ENCODE data around the gene MPRIP. TPM values are rescaled to one million over a fixed set of nuclear protein-coding genes. Genes with fewer than 3 reads are reported as not detected.

Gene MPRIP
- total and polyA plus RNA-seq, 2 of the 13 experiments (the other 11 are each of a cell fraction or from before 2014, with no cell fraction given), result 50.2 to 52.4 TPM

GRCh38 chr17:17001874-17002520 is 40.3 kb upstream of the MPRIP start (continued):
- no peak for TF ChIP-seq PRDM15 (CRISPR knock-in tag; IDR thresholded peaks at IDR 0.05)
- TF ChIP-seq ZNF136 (CRISPR knock-in tag; IDR thresholded peaks at IDR 0.05; ENCODE audit: low read depth), result no peak
- no peak for TF ChIP-seq NR0B2 (CRISPR knock-in tag; IDR thresholded peaks at IDR 0.05)
- no peak for TF ChIP-seq SP140L (CRISPR knock-in tag; IDR thresholded peaks at IDR 0.05; ENCODE audit: borderline replicate concordance)
- TF ChIP-seq POLR2A (IDR thresholded peaks at IDR 0.05; ENCODE audit: insufficient read depth in 1 of 2, low read depth in 2 of 2, low read length in 2 of 2), result no peak
- TF ChIP-seq ZBTB7A (CRISPR knock-in tag; IDR thresholded peaks at IDR 0.05), result no peak
- peak; percentile 55; the same call in 1 of the 2 replicates for TF ChIP-seq HOXA5 (CRISPR knock-in tag; IDR thresholded peaks at IDR 0.05)
- peak; percentile 12; the same call in 1 of the 2 replicates for TF ChIP-seq RXRB (CRISPR knock-in tag; IDR thresholded peaks at IDR 0.05; ENCODE audit: borderline replicate concordance)
- TF ChIP-seq IRX3 (CRISPR knock-in tag; IDR thresholded peaks at IDR 0.05; ENCODE audit: borderline replicate concordance, low read depth), result no peak
- TF ChIP-seq, protein P1, sequence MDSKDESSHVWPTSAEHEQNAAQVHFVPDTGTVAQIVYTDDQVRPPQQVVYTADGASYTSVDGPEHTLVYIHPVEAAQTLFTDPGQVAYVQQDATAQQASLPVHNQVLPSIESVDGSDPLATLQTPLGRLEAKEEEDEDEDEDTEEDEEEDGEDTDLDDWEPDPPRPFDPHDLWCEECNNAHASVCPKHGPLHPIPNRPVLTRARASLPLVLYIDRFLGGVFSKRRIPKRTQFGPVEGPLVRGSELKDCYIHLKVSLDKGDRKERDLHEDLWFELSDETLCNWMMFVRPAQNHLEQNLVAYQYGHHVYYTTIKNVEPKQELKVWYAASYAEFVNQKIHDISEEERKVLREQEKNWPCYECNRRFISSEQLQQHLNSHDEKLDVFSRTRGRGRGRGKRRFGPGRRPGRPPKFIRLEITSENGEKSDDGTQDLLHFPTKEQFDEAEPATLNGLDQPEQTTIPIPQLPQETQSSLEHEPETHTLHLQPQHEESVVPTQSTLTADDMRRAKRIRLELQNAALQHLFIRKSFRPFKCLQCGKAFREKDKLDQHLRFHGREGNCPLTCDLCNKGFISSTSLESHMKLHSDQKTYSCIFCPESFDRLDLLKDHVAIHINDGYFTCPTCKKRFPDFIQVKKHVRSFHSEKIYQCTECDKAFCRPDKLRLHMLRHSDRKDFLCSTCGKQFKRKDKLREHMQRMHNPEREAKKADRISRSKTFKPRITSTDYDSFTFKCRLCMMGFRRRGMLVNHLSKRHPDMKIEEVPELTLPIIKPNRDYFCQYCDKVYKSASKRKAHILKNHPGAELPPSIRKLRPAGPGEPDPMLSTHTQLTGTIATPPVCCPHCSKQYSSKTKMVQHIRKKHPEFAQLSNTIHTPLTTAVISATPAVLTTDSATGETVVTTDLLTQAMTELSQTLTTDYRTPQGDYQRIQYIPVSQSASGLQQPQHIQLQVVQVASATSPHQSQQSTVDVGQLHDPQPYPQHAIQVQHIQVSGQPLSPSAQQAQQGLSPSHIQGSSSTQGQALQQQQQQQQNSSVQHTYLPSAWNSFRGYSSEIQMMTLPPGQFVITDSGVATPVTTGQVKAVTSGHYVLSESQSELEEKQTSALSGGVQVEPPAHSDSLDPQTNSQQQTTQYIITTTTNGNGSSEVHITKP (CRISPR knock-in tag; IDR thresholded peaks at IDR 0.05; ENCODE audit: low read depth), result 0 out of 2 replicates have a peak, but pooled peaks have one; percentile 23
- no peak for TF ChIP-seq REST (IDR thresholded peaks at IDR 0.05; ENCODE audit: borderline replicate concordance in 1 of 2, low read depth in 1 of 2, low read length in 2 of 2)
- TF ChIP-seq, protein P2, sequence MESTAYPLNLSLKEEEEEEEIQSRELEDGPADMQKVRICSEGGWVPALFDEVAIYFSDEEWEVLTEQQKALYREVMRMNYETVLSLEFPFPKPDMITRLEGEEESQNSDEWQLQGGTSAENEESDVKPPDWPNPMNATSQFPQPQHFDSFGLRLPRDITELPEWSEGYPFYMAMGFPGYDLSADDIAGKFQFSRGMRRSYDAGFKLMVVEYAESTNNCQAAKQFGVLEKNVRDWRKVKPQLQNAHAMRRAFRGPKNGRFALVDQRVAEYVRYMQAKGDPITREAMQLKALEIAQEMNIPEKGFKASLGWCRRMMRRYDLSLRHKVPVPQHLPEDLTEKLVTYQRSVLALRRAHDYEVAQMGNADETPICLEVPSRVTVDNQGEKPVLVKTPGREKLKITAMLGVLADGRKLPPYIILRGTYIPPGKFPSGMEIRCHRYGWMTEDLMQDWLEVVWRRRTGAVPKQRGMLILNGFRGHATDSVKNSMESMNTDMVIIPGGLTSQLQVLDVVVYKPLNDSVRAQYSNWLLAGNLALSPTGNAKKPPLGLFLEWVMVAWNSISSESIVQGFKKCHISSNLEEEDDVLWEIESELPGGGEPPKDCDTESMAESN (CRISPR knock-in tag; conservative IDR thresholded peaks at IDR 0.05), result no peak
- no peak for TF ChIP-seq CBX2 (IDR thresholded peaks at IDR 0.05; ENCODE audit: low read depth, low read length)
- no peak for TF ChIP-seq CBX2 (CRISPR knock-in tag; IDR thresholded peaks at IDR 0.05; ENCODE audit: low read depth)
